ENCODE measurements around the gene GDPGP1.

DNA sequence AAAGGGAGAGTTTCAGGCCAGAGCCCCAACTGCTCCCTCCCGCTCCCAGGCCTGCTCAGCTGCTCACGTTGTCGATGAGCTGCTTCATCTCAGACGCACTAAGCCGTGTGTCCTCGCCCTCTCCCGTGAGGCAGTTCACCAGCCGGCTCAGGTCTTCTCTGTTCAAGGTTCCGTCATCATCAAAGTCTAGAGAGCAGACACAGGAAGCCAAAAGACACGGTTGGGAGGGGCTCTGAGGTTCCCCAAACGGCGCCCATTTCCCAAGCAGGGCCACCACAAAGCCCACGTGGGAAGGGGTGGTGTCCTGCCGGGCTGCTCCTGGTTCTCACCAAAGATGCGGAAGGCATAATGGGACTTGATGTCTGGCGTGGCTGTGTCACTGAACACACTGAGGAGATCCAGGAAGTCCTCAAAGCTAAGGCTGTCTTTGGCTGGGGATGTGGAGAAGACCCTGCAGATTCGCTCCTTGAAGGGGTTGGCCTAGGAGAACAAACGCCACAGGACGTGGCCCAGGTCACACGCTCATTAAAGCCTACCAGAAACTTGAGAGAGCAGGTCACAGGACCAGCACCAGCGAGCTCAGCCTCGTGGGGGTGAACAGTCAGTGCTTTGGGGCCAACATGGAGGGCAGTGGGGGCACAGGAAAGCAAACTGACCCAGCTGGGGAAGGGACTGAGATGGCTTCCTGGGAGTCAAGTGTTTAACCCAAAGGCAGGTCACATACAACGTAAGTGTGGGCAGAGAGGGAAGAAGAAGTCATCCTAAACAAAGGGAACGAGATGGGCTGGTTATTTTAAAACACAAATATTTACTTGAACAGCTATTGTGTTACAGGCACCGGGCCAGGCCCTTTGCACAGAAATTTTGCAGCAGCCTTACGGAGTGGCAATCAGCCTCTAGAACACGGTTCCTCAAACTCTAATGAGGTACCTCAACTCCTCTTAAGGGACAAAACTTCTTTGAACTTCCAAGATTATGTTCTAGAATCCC, 2.7 kb upstream of the GDPGP1 start:
- TF ChIP-seq, protein P1, sequence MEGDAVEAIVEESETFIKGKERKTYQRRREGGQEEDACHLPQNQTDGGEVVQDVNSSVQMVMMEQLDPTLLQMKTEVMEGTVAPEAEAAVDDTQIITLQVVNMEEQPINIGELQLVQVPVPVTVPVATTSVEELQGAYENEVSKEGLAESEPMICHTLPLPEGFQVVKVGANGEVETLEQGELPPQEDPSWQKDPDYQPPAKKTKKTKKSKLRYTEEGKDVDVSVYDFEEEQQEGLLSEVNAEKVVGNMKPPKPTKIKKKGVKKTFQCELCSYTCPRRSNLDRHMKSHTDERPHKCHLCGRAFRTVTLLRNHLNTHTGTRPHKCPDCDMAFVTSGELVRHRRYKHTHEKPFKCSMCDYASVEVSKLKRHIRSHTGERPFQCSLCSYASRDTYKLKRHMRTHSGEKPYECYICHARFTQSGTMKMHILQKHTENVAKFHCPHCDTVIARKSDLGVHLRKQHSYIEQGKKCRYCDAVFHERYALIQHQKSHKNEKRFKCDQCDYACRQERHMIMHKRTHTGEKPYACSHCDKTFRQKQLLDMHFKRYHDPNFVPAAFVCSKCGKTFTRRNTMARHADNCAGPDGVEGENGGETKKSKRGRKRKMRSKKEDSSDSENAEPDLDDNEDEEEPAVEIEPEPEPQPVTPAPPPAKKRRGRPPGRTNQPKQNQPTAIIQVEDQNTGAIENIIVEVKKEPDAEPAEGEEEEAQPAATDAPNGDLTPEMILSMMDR (IDR thresholded peaks at IDR 0.05; ENCODE audit: low read length), result no peak
- TF ChIP-seq EZH2 (IDR thresholded peaks at IDR 0.05; ENCODE audit: borderline replicate concordance, low read length), result no peak

All from OCI-LY1 (cell line).